Common myeloid progenitor, CD34-positive (primary cell): Measurements from ENCODE around the gene CXCR3.
"Not testable (repeated sequence)": the region's sequence is repeated elsewhere in the genome, so short reads cannot be mapped to it uniquely, and the experiment has no call there.

ENCODE experiments used
- CTCF ChIA-PET: fragments of 350-600 bp; sonication (Branson Sonifier 250); formaldehyde crosslinking; loops from one replicate; lab custom pipeline; 2021; ENCODE audit warnings: antibody characterized with exemption; lab: Charles Lee
- POLR2A ChIA-PET: fragments of 350-600 bp; sonication (Branson Sonifier 250); formaldehyde crosslinking; loops from one replicate; lab custom pipeline; 2021; ENCODE audit warnings: antibody characterized with exemption; lab: Charles Lee
- DNase-seq, 3 donors: peaks; one replicate each; pipeline versions ENCODE4 v3.0.0 to v3.0.0-alpha.2; 2013
- H3K27ac ChIP-seq, 2 experiments: 1 replicate in 1 of 2; 2 replicates in 1 of 2; pipeline ENCODE4 v1.7.0; 2013; ENCODE audit warnings: inconsistent platforms in 2 of 2, low read length in 2 of 2, mild to moderate bottlenecking in 2 of 2, low read depth in 1 of 2, moderate library complexity in 1 of 2; ENCODE audit not compliant: severe bottlenecking in 2 of 2, insufficient read depth in 1 of 2, poor library complexity in 1 of 2
- H3K27me3 ChIP-seq, 5 experiments: replicated peaks in 2 of 5; 1 replicate in 3 of 5; 2 replicates in 2 of 5; pipeline versions ENCODE4 v1.6.1 to v1.7.0; 2013; ENCODE audit warnings: low read length in 4 of 5, mild to moderate bottlenecking in 2 of 5, moderate library complexity in 2 of 5, inconsistent platforms in 1 of 5; ENCODE audit not compliant: insufficient read depth in 5 of 5, control insufficient read depth in 4 of 5
- H3K36me3 ChIP-seq, 4 experiments: 1 replicate in 2 of 4; 2 replicates in 2 of 4; pipeline versions ENCODE4 v1.6.1 to v1.7.0; 2013; ENCODE audit warnings: low read length in 3 of 4, control low read depth in 1 of 4, mild to moderate bottlenecking in 1 of 4; ENCODE audit not compliant: control insufficient read depth in 4 of 4, insufficient read depth in 4 of 4
- H3K4me1 ChIP-seq, 4 experiments: 1 replicate in 3 of 4; 2 replicates in 1 of 4; pipeline versions ENCODE4 v1.6.1 to v1.7.1; 2013; ENCODE audit warnings: low read length in 3 of 4, mild to moderate bottlenecking in 3 of 4, control low read depth in 1 of 4, inconsistent platforms in 1 of 4, moderate library complexity in 1 of 4; ENCODE audit not compliant: control insufficient read depth in 4 of 4, insufficient read depth in 4 of 4; ENCODE audit errors: control extremely low read depth in 1 of 4
- H3K4me3 ChIP-seq, 7 experiments: 1 replicate in 4 of 7; 2 replicates in 3 of 7; pipeline versions ENCODE4 v1.5.1 to v1.7.0; 2013; ENCODE audit warnings: mild to moderate bottlenecking in 7 of 7, low read length in 6 of 7, moderate library complexity in 6 of 7, inconsistent platforms in 2 of 7, low read depth in 2 of 7, control low read depth in 1 of 7; ENCODE audit not compliant: insufficient read depth in 4 of 7, control insufficient read depth in 1 of 7; ENCODE audit errors: extremely low read depth in 1 of 7
- H3K9me3 ChIP-seq, 5 experiments: 1 replicate in 4 of 5; 2 replicates in 1 of 5; pipeline versions ENCODE4 v1.6.1 to v1.7.1; 2013; ENCODE audit warnings: low read length in 4 of 5, mild to moderate bottlenecking in 2 of 5, inconsistent platforms in 1 of 5, low read depth in 1 of 5, moderate library complexity in 1 of 5; ENCODE audit not compliant: control insufficient read depth in 4 of 5, insufficient read depth in 2 of 5; ENCODE audit errors: control extremely low read depth in 1 of 5
- WGBS: methylation state at CpG from one replicate; pipeline ENCODE4 v1.1.5; 2013; ENCODE audit not compliant: insufficient coverage; 5-methylcytosine and 5-hydroxymethylcytosine counted together

Gene CXCR3

DNA sequence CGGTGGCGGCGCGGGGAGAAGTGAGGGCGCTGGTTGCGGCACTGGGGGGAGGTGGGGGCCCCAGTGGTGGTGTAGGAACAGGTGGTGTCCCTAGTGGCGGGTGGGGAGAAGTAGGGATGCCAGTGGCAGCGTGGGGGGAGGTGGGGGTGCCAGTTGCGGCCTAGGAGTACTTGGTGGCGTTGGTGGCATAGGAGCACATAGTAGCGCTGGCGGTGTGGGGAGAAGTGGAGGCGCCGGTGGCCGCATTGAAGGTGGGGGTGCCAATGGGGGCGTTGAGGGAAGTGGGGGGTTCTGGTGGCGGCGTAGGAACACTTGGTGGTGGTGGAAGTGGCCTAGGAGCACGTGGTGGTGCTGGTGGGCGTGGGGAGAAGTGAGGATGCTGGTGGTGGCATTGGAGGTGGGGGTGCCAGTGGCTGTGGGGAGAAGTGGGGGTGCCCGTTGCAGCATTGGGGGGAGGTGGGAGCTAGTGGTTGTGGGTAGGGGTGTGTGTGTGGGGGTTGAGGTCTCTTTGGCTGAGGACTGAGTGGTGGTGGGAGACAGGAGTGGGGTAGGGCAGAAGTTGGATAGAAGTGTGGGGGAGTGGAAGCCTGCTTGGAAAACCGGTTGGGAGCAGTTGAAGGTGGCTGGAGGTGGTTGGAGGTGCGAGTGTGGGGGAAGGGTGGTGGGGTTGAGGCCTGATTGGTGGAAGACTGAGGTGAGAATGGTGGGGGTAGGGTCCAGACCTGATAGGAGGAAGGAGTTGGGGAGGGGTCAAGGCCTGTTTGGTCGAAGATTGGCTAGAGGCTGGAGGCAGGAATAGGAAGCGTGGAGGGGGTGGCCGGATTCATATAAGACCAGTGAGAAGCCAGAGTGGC, 38.9 kb downstream of the CXCR3 start:
- DNase-seq, result no peak
- no peak overlapping the region for H3K4me3 ChIP-seq
- H3K4me1 ChIP-seq, result no peaks in the 10 kb centered on the region
- peaks cover 0 to 2% (median 0%) of the 10 kb centered on the region in 5 experiments for H3K27me3 ChIP-seq
- H3K36me3 ChIP-seq, result peaks cover 0 to 19% (median 2%) of the 10 kb centered on the region in 4 experiments
- no peak overlapping the region for H3K27ac ChIP-seq
- no peaks in the 10 kb centered on the region for H3K9me3 ChIP-seq
- CTCF ChIA-PET, result no interaction called here
- 91% methylated on average over 16 of the region's 26 CpGs for WGBS
- POLR2A ChIA-PET, result no interaction called here

DNA sequence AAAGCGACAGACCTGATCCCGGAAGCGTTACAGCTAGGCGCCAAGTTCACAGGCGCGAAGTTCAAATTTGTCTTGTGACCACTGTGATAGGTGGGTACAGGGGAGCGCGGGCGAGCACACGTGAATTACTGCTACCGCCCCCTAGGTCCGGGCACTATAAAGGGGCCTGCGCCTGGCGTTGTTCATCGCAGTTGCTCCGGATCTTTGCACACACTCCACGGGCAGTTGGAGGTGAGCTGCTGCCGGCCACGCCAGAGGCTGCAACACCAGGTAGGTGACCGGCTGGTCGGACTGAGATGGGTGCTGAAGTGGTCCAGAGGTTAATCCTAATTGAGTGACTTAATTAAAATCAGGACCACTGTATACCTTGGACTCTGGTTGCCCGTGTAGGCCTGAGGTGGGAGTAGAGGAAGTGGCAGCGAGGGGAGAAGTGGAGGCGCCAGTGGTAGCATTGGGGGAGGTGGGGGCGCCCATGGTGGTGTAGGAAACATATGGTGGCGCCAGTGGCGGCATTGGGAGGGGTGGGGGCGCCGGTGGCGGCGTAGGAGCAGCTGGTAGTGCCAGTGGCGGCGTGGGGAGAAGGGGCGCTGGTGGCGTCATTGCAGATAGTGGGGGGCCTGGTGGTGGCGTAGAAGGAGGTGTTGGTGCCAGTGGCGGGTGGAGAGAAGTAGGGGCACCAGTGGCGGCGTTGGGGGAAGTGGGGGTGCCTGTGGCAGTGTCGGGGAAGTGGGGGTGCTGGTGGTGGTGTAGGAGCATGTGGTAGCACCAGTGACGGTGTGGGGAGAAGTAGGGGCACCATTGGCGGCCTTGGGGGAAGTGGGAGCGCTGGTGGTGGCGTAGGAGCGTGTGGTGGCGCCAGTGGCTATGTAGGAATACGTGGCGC, 39.8 kb downstream of the CXCR3 start, which contains the start of gene GCNA:
GCNA (plus strand) TSS at position 185 of the 883 bp plus-strand sequence. CDS start 2,385 bp downstream, outside the sequence.
- POLR2A ChIA-PET, result no interaction called here

DNA sequence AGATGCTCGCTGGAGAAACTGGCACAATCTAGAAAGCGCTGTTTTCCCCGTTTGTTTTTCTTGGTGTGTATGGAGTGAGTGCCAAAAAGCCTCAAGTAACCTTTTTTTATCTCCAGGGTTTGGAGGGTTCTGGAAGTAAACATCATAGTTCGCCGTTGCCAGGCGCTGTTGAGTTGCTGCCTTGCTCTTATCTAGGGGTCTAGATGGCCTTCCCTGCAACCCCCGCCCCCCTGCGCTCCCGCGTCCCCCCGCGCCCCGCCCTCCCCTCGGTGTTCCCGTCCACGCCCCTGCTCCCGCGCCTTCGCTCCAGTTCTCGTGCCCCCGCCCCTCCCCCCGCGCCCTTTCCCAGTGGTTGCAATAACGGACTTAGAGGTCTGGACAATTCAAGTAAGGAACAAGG, 40.6 kb downstream of the CXCR3 start:
- no peaks in the 10 kb centered on the region for H3K9me3 ChIP-seq
- H3K4me3 ChIP-seq, result no peak overlapping the region
- POLR2A ChIA-PET, result no interaction called here
- peaks cover 0 to 2% (median 0%) of the 10 kb centered on the region in 5 experiments for H3K27me3 ChIP-seq
- CTCF ChIA-PET, result no interaction called here
- H3K36me3 ChIP-seq, result peaks cover 0 to 32% (median 12%) of the 10 kb centered on the region in 4 experiments
- no peak overlapping the region for H3K27ac ChIP-seq
- WGBS, result 86% methylated on average over 15 of the region's 24 CpGs
- DNase-seq, result no peak
- H3K4me1 ChIP-seq, result no peaks in the 10 kb centered on the region

More for the DNA sequence above, 39.8 kb downstream of the CXCR3 start, which contains the start of gene GCNA:
- no peak within 1 kb of the TSS for H3K27ac ChIP-seq
- CTCF ChIA-PET, result no interaction called here
- no peaks in the 10 kb centered on the region for H3K4me1 ChIP-seq
- no peaks in the 10 kb centered on the region for H3K9me3 ChIP-seq
- H3K36me3 ChIP-seq, result peaks cover 0 to 25% (median 8%) of the 10 kb centered on the region in 4 experiments
- no peak within 1 kb of the TSS for H3K4me3 ChIP-seq
- 94% methylated on average over 38 of the region's 48 CpGs for WGBS
- DNase-seq, result peak in 2 of 3 donors; percentile 7 to 19
- peaks cover 0 to 2% (median 0%) of the 10 kb centered on the region in 5 experiments for H3K27me3 ChIP-seq

DNA sequence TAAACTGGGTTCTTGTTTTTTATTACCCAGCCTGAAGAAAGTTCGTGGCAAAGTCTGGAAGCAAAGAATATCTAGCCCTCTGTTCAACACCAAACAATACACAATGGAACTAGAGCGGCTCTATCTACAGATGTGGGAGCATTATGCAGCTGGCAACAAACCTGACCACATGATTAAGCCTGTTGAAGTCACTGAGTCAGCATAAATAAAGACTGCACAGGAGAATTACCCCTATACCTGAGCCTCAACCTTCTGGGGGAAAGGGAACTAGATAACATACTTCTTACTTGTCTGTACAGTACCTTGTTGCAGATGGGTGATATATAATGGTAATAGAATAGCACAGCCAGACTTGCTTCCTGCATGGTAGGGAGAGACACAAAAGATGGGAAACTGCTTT, 44.7 kb downstream of the CXCR3 start:
- CTCF ChIA-PET, result interaction anchor here (1.1 kb wide), 1 partner anchor 21 kb away, joined by 3 read pairs; no protein-coding TSS in a partner anchor
- peaks cover 4 to 47% (median 18%) of the 10 kb centered on the region in 4 experiments for H3K36me3 ChIP-seq
- H3K4me3 ChIP-seq, result no peak overlapping the region
- DNase-seq, result no peak
- WGBS, result 57% methylated on average over 2 of the region's 2 CpGs
- no peak overlapping the region for H3K27ac ChIP-seq
- H3K4me1 ChIP-seq, result no peaks in the 10 kb centered on the region
- H3K27me3 ChIP-seq, result peaks cover 0 to 2% (median 0%) of the 10 kb centered on the region in 5 experiments
- POLR2A ChIA-PET, result no interaction called here
- H3K9me3 ChIP-seq, result no peaks in the 10 kb centered on the region

DNA sequence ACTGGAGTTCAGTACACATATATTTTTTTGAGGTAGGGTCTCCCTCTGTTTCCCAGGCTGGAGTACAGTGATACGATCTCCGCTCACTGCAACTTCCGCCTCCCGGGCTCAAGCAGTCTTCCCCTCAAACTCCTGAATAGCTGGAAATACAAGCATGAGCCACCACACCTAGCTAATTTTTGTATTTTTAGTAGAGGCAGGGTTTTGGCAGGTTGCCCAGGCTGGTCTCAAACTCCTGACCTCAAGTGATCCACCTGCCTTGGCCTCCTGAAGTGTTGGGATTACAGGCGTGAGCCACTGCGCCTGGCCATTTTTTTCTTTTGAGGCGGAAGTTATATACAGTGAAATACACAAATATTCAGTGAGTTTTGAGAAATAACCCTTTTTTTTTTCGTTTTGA, 46.9 kb downstream of the CXCR3 start:
- peaks cover 9 to 63% (median 28%) of the 10 kb centered on the region in 4 experiments for H3K36me3 ChIP-seq
- H3K9me3 ChIP-seq, H3K4me1 ChIP-seq, CTCF ChIA-PET, H3K27me3 ChIP-seq, H3K4me3 ChIP-seq, H3K27ac ChIP-seq, DNase-seq, POLR2A ChIA-PET: not testable (repeated sequence)
- WGBS, result 93% methylated on average over 3 of the region's 8 CpGs
